Measurements from ENCODE around the gene DPH5.

GRCh38 chr1:100969327-100969726 lies 56.3 kb downstream of the DPH5 start:
- no peak for TF ChIP-seq CTCF (IDR thresholded peaks at IDR 0.05)
- TF ChIP-seq EP300 (IDR thresholded peaks at IDR 0.05), result no peak
- no peak for TF ChIP-seq POLR2A (IDR thresholded peaks at IDR 0.05)
